GM12874 (cell line): Measurements from ENCODE around the gene MYL12A.

ENCODE experiments used
- TF ChIP-seq, protein P1 (sequence below): IDR thresholded peaks from 2 replicates; pipeline ENCODE4 v1.5.1; 2011; ENCODE audit warnings: low read depth, mild to moderate bottlenecking, control low read depth, low read length, moderate library complexity; ENCODE audit not compliant: insufficient read depth

The MYL12A gene

DNA sequence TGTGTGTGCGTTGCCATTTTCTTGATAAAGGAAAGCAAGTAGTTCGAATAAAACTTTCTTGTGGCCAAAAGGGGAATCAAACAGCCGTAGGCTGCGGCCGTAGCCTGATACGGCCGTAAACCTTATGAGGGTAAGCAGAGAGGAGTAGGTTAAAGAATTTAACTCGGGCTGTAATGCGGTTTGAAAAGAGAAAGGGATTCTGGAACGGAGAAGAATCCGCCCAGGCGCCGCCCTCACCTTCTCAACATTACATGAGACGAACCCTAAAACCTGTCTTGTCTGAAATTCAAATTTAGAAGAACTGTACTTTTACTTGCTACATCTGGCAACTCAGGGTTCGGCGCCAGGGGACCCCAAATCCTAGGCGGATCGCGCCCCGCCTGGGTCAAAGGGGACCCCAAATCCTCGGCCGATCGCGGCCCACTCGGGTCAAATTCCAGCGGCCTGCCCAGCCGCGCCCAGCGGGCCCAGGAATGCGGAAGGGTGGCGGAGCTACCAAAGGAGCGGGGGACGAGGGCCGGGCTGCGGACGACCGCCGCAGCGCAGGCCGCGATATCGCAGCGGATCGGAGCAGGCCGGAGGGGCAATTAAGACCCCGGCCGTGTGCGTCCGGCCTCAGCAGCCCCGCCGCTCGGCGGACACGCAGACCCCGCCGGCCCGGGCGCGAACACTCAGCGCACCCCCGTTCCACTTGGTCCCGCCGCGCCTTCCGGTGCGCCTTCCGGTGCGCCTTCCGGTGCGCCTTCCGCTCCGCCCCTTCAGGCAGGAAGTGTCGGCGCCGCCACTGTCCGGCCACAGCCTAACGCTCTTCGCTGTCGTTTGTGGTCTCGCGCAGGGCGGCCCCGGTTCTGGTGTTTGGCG, 14.0 kb downstream of the MYL12A start, which contains the start of gene MYL12B:
MYL12B (plus strand) TSS at position 761 of the 861 bp plus-strand sequence. CDS start 10,766 bp downstream, outside the sequence.
- TF ChIP-seq, protein P1, sequence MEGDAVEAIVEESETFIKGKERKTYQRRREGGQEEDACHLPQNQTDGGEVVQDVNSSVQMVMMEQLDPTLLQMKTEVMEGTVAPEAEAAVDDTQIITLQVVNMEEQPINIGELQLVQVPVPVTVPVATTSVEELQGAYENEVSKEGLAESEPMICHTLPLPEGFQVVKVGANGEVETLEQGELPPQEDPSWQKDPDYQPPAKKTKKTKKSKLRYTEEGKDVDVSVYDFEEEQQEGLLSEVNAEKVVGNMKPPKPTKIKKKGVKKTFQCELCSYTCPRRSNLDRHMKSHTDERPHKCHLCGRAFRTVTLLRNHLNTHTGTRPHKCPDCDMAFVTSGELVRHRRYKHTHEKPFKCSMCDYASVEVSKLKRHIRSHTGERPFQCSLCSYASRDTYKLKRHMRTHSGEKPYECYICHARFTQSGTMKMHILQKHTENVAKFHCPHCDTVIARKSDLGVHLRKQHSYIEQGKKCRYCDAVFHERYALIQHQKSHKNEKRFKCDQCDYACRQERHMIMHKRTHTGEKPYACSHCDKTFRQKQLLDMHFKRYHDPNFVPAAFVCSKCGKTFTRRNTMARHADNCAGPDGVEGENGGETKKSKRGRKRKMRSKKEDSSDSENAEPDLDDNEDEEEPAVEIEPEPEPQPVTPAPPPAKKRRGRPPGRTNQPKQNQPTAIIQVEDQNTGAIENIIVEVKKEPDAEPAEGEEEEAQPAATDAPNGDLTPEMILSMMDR: no peak

DNA sequence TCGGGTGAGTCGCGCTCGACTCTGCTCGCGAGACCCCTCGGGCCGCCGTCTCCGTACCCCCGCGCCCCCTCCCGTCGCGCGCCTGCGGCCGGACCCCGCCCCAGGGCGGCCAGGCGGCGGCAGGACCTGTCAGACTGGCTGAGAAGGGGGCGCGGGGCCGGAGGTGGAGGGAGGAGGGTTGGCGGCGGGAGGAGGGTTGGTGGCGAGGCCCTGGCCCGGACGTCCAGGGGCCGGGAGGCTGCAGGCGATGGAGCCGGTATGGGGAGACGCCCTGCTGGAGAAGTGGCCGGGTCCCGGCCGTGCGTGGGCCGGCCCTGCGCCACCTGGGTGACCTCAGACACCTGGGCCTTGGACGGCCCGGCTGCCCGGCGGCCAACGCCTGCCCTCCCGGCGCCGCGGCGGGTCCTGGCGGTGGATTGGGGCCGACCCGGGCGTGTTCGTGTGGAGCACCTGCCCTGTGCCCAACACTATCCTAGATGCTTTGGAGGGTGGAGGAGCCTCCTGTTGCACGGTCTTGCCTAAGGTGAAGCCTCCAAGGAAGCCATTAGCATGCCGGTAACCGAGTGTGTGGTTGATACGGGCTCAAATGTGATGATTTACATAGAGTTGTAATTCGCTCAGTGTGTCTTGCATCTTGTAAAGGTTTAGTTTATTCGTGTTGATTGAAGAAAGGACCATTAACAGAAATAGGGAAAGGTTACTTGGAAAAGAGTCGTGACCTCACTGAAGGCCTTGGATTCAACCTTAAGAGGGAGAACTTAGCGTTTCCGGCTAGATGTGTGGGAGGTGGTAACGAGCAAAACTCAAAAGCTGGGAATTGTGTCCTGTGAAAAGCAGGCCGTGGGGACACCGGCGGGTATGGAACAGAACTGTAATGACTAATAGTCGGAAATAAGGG, 14.9 kb downstream of the MYL12A start:
- TF ChIP-seq, protein P1: no peak

DNA sequence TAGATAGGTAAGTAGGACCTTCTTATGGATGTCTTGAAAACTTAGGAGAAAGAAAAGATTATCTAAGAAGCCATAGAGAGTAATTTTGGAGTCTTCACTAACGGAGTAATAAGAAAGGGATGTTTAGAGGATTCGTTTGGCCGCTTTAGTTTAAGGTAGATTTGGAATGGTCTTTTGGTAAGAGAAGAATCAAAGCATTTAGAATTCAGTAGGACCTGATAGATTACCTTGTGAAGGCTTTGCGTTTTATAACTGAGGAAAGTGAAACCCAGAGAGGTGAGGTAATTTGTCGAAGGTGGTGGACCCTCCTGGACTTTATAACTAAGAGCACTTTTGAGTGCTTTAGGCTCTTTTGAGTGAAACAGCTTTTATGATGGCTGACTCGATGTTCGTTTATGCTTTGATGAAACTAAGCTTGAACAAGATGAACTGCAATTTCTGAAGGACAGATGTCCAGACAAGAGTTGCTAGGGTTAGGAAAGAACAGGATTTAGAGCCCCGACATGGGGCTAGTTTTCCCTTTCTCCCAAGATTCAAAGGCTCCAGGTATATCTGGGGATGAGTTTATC, 15.6 kb downstream of the MYL12A start:
- TF ChIP-seq, protein P1: no peak

DNA sequence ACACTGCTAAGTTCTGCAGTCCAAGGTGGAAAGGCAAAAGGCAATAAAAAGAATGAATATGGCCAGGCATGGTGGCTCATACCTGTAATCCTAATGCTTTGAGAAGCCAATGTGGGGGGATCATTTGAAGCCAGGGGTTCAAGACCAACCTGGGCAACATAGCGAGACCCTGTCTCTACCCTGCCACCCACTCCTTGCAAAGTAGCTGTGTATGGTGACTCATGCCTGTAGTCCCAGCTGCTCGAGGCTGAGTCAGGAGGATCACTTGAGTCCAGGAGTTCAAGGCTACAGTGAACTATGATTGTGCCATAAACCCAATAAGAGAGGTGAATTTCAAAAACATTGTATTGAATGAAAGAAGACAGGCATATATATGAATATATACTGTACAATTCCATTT, 16.8 kb downstream of the MYL12A start:
- TF ChIP-seq, protein P1: no peak

DNA sequence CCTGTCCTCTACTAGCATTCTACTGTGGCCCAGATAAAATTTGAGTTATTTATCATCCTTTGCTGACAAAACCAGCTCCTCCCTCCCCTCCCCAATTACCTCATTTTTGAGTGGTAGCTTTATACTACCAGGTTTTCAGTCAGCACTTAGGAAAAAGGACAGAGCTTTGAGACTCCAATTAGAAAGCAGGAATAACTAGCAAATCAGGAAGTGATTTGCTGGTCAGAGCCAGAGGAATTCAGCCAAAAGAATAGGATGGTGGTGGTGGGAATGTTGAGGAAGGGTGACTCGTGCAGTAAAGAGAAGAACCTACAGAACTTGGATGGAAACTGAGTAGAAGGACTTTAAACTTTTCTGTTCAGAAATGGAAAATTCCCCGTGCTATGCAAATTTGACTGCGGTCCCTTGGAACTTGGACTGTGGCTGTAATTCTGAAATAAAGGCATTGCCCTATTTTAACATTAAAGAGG, 18.0 kb downstream of the MYL12A start:
- TF ChIP-seq, protein P1: no peak

DNA sequence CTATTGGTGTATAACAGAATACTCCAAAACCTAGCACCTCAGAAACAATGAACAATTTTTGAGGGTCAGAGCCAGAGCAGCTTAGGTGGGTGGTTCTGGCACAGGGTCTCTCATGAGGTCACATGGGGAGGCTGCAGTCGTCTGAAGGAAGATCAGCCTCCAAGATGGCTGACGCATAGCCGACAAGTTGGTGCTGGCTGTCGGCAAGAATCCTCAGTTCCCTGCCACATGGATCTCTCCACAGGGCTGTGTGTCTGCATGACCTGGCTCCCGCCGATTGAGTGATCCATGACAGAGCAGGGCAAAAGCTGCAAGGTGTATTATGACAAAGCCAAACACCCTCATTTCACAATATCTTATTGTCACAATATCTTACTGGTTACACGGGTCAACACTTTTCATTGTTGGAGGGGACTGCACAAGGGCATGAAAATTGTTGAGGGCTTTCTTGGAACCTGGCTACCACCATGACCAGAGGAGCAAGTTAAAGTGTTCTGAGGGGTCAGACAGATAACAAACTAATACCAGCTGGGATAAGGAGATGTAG, 18.5 kb downstream of the MYL12A start:
- TF ChIP-seq, protein P1: no peak
